ENCODE data around the gene BTG4.

Gene BTG4

GRCh38 chr11:111465400-111465799, 46.8 kb downstream of the BTG4 start:
- Histone ChIP-seq H3K9me3 (ENCODE audit: control insufficient read depth in 2 of 2, low read length in 2 of 2) (no peaks in the 10 kb centered on the region), H3K27ac (ENCODE audit: low read length) (no peak overlapping the region), H3K4me1 (ENCODE audit: control insufficient read depth, insufficient read depth, low read length) (no peaks in the 10 kb centered on the region), H3K36me3 (ENCODE audit: control insufficient read depth in 2 of 2, insufficient read depth in 2 of 2, low read length in 2 of 2) (no peaks in the 10 kb centered on the region), H3K27me3 (ENCODE audit: control insufficient read depth in 1 of 2, insufficient read depth in 2 of 2, low read length in 2 of 2) (peaks cover 0 to 3% of the 10 kb centered on the region in 2 donors), H3K9ac (ENCODE audit: low read length in 2 of 2) (no peak overlapping the region), H3K4me3 (ENCODE audit: low read length in 2 of 2) (no peak overlapping the region)

- Histone ChIP-seq H3K36me3 (ENCODE audit: control insufficient read depth in 2 of 2, insufficient read depth in 2 of 2, low read length in 2 of 2) (no peaks in the 10 kb centered on the region), H3K4me3 (ENCODE audit: low read length in 2 of 2) (no peak overlapping the region), H3K4me1 (ENCODE audit: control insufficient read depth, insufficient read depth, low read length) (no peaks in the 10 kb centered on the region), H3K9me3 (ENCODE audit: control insufficient read depth in 2 of 2, low read length in 2 of 2) (no peaks in the 10 kb centered on the region), H3K27ac (ENCODE audit: low read length) (no peak overlapping the region), H3K27me3 (ENCODE audit: control insufficient read depth in 1 of 2, insufficient read depth in 2 of 2, low read length in 2 of 2) (peaks cover 4 to 6% of the 10 kb centered on the region in 2 donors), H3K9ac (ENCODE audit: low read length in 2 of 2) (no peak overlapping the region)
These were observed 48.9 kb downstream of the BTG4 start for GRCh38 chr11:111463276-111463675.

- Histone ChIP-seq H3K4me1 (ENCODE audit: control insufficient read depth, insufficient read depth, low read length) (no peaks in the 10 kb centered on the region), H3K9me3 (ENCODE audit: control insufficient read depth in 2 of 2, low read length in 2 of 2) (no peaks in the 10 kb centered on the region), H3K36me3 (ENCODE audit: control insufficient read depth in 2 of 2, insufficient read depth in 2 of 2, low read length in 2 of 2) (no peaks in the 10 kb centered on the region), H3K27ac (ENCODE audit: low read length) (no peak overlapping the region), H3K4me3 (ENCODE audit: low read length in 2 of 2) (no peak overlapping the region), H3K27me3 (ENCODE audit: control insufficient read depth in 1 of 2, insufficient read depth in 2 of 2, low read length in 2 of 2) (peaks cover 4 to 6% of the 10 kb centered on the region in 2 donors), H3K9ac (ENCODE audit: low read length in 2 of 2) (no peak overlapping the region)
These were observed 49.9 kb downstream of the BTG4 start for GRCh38 chr11:111462329-111462728.

GRCh38 chr11:111461460-111462235, 50.5 kb downstream of the BTG4 start:
- Histone ChIP-seq H3K27ac (ENCODE audit: low read length) (no peak overlapping the region), H3K4me3 (ENCODE audit: low read length in 2 of 2) (no peak overlapping the region), H3K27me3 (ENCODE audit: control insufficient read depth in 1 of 2, insufficient read depth in 2 of 2, low read length in 2 of 2) (peaks cover 4 to 6% of the 10 kb centered on the region in 2 donors), H3K9me3 (ENCODE audit: control insufficient read depth in 2 of 2, low read length in 2 of 2) (no peaks in the 10 kb centered on the region), H3K4me1 (ENCODE audit: control insufficient read depth, insufficient read depth, low read length) (no peaks in the 10 kb centered on the region), H3K36me3 (ENCODE audit: control insufficient read depth in 2 of 2, insufficient read depth in 2 of 2, low read length in 2 of 2) (no peaks in the 10 kb centered on the region), H3K9ac (ENCODE audit: low read length in 2 of 2) (no peak overlapping the region)

GRCh38 chr11:111460856-111461255, 51.3 kb downstream of the BTG4 start:
- H3K27me3 ChIP-seq (ENCODE audit: control insufficient read depth in 1 of 2, insufficient read depth in 2 of 2, low read length in 2 of 2): peaks cover 4 to 6% of the 10 kb centered on the region in 2 donors
- no peak overlapping the region for H3K4me3 ChIP-seq (ENCODE audit: low read length in 2 of 2)
- no peaks in the 10 kb centered on the region for H3K4me1 ChIP-seq (ENCODE audit: control insufficient read depth, insufficient read depth, low read length)
- no peaks in the 10 kb centered on the region for H3K36me3 ChIP-seq (ENCODE audit: control insufficient read depth in 2 of 2, insufficient read depth in 2 of 2, low read length in 2 of 2)
- no peak overlapping the region for H3K27ac ChIP-seq (ENCODE audit: low read length)
- H3K9me3 ChIP-seq (ENCODE audit: control insufficient read depth in 2 of 2, low read length in 2 of 2): no peaks in the 10 kb centered on the region
- no peak overlapping the region for H3K9ac ChIP-seq (ENCODE audit: low read length in 2 of 2)

GRCh38 chr11:111460340-111460739, 51.8 kb downstream of the BTG4 start:
- H3K27me3 ChIP-seq (ENCODE audit: control insufficient read depth in 1 of 2, insufficient read depth in 2 of 2, low read length in 2 of 2): peaks cover 4 to 6% of the 10 kb centered on the region in 2 donors
- H3K4me3 ChIP-seq (ENCODE audit: low read length in 2 of 2): no peak overlapping the region
- H3K9ac ChIP-seq (ENCODE audit: low read length in 2 of 2): no peak overlapping the region
- no peaks in the 10 kb centered on the region for H3K4me1 ChIP-seq (ENCODE audit: control insufficient read depth, insufficient read depth, low read length)
- H3K9me3 ChIP-seq (ENCODE audit: control insufficient read depth in 2 of 2, low read length in 2 of 2): no peaks in the 10 kb centered on the region
- H3K36me3 ChIP-seq (ENCODE audit: control insufficient read depth in 2 of 2, insufficient read depth in 2 of 2, low read length in 2 of 2): no peaks in the 10 kb centered on the region
- no peak overlapping the region for H3K27ac ChIP-seq (ENCODE audit: low read length)

- no peaks in the 10 kb centered on the region for H3K36me3 ChIP-seq (ENCODE audit: control insufficient read depth in 2 of 2, insufficient read depth in 2 of 2, low read length in 2 of 2)
- no peak overlapping the region for H3K27ac ChIP-seq (ENCODE audit: low read length)
- H3K9me3 ChIP-seq (ENCODE audit: control insufficient read depth in 2 of 2, low read length in 2 of 2): no peaks in the 10 kb centered on the region
- no peak overlapping the region for H3K9ac ChIP-seq (ENCODE audit: low read length in 2 of 2)
- peaks cover 2% of the 10 kb centered on the region for H3K4me1 ChIP-seq (ENCODE audit: control insufficient read depth, insufficient read depth, low read length)
- H3K27me3 ChIP-seq (ENCODE audit: control insufficient read depth in 1 of 2, insufficient read depth in 2 of 2, low read length in 2 of 2): peaks cover 4 to 6% of the 10 kb centered on the region in 2 donors
- no peak overlapping the region for H3K4me3 ChIP-seq (ENCODE audit: low read length in 2 of 2)
These were observed 52.5 kb downstream of the BTG4 start for GRCh38 chr11:111459506-111460270.

GRCh38 chr11:111457731-111458368, 54.3 kb downstream of the BTG4 start:
- Histone ChIP-seq H3K9me3 (ENCODE audit: control insufficient read depth in 2 of 2, low read length in 2 of 2) (no peaks in the 10 kb centered on the region), H3K27ac (ENCODE audit: low read length) (no peak overlapping the region), H3K27me3 (ENCODE audit: control insufficient read depth in 1 of 2, insufficient read depth in 2 of 2, low read length in 2 of 2) (peaks cover 3 to 4% of the 10 kb centered on the region in 2 donors), H3K4me1 (ENCODE audit: control insufficient read depth, insufficient read depth, low read length) (peaks cover 2% of the 10 kb centered on the region), H3K36me3 (ENCODE audit: control insufficient read depth in 2 of 2, insufficient read depth in 2 of 2, low read length in 2 of 2) (no peaks in the 10 kb centered on the region), H3K4me3 (ENCODE audit: low read length in 2 of 2) (no peak overlapping the region), H3K9ac (ENCODE audit: low read length in 2 of 2) (no peak overlapping the region)

GRCh38 chr11:111456859-111457730, 55.1 kb downstream of the BTG4 start:
- Histone ChIP-seq H3K4me1 (ENCODE audit: control insufficient read depth, insufficient read depth, low read length) (peaks cover 2% of the 10 kb centered on the region), H3K4me3 (ENCODE audit: low read length in 2 of 2) (no peak overlapping the region), H3K27me3 (ENCODE audit: control insufficient read depth in 1 of 2, insufficient read depth in 2 of 2, low read length in 2 of 2) (peaks cover 3 to 4% of the 10 kb centered on the region in 2 donors), H3K9ac (ENCODE audit: low read length in 2 of 2) (no peak overlapping the region), H3K9me3 (ENCODE audit: control insufficient read depth in 2 of 2, low read length in 2 of 2) (no peaks in the 10 kb centered on the region), H3K36me3 (ENCODE audit: control insufficient read depth in 2 of 2, insufficient read depth in 2 of 2, low read length in 2 of 2) (no peaks in the 10 kb centered on the region), H3K27ac (ENCODE audit: low read length) (no peak overlapping the region)
